Panc1 (cell line): ENCODE data around the gene WNT7B. TPM values are rescaled to one million over a fixed set of nuclear protein-coding genes. Genes with fewer than 3 reads are reported as not detected.

Experiments
- ATAC-seq: fragments of 200-7000 bp; cut with Tn5 transposase; 2 replicates; pipeline ENCODE4 v1.9.1; 2020; ENCODE audit warnings: mild to moderate bottlenecking, moderate library complexity
- BruUV-seq: library from RNA; stranded (reverse); fragments of 400-500 nt; replicated peaks from 2 replicates; lab custom pipeline; 2021; lab: Mats Ljungman, UMichigan
- CTCF ChIA-PET: fragments of 300-600 bp; sonication (Branson Sonifier 250); formaldehyde crosslinking; loops from one replicate; lab custom pipeline; 2022; ENCODE audit warnings: antibody characterized with exemption; lab: Charles Lee
- POLR2A ChIA-PET: fragments of 300-600 bp; sonication (Branson Sonifier 250); formaldehyde crosslinking; loops from one replicate; lab custom pipeline; 2022; ENCODE audit warnings: antibody characterized with exemption; lab: Charles Lee
- DNase-seq: peaks from one replicate; pipeline ENCODE4 v3.0.0-alpha.2; 2010; ENCODE audit warnings: low read depth, low spot score
- H3K27ac ChIP-seq: 2 replicates; pipeline ENCODE4 v1.5.1; 2011; ENCODE audit warnings: mild to moderate bottlenecking, low read length, inconsistent platforms
- H3K27me3 ChIP-seq: fragments of 200-500 bp; sonication (Bioruptor generic); 2 replicates; pipeline ENCODE4 v1.6.0; 2014; ENCODE audit warnings: low read length, inconsistent platforms; ENCODE audit not compliant: control insufficient read depth, insufficient read depth
- H3K36me3 ChIP-seq: fragments of 200-500 bp; sonication (Bioruptor generic); 2 replicates; pipeline ENCODE4 v1.5.1; 2014; ENCODE audit warnings: inconsistent platforms, mild to moderate bottlenecking, low read length, moderate library complexity; ENCODE audit not compliant: control insufficient read depth, insufficient read depth
- H3K4me1 ChIP-seq: 2 replicates; pipeline ENCODE4 v1.5.1; 2011; ENCODE audit warnings: inconsistent platforms, mild to moderate bottlenecking, low read length, moderate library complexity; ENCODE audit not compliant: control insufficient read depth, insufficient read depth
- H3K4me3 ChIP-seq, 2 experiments: 2 replicates each; pipeline ENCODE4 v1.5.1; 2011 to 2012; ENCODE audit warnings: low read depth in 2 of 2, low read length in 2 of 2, mild to moderate bottlenecking in 2 of 2, inconsistent platforms in 1 of 2, moderate library complexity in 1 of 2
- H3K9me3 ChIP-seq: fragments of 200-500 bp; sonication (Bioruptor generic); 2 replicates; pipeline ENCODE4 v1.5.1; 2014; ENCODE audit warnings: low read depth, mild to moderate bottlenecking, inconsistent platforms, low read length, moderate library complexity; ENCODE audit not compliant: control insufficient read depth, insufficient read depth
- CTCF ChIP-seq: fragments of 450-650 bp; IDR thresholded peaks from 2 replicates; pipeline ENCODE4 v1.5.1; 2017; ENCODE audit warnings: mild to moderate bottlenecking
- POLR2AphosphoS5 ChIP-seq: IDR thresholded peaks from 2 replicates; pipeline ENCODE4 v1.6.1; 2012; ENCODE audit warnings: mild to moderate bottlenecking, low read depth, low read length, moderate library complexity
- REST ChIP-seq, 2 experiments: IDR thresholded peaks; 2 replicates each; pipeline ENCODE4 v1.6.1; 2011 to 2012; ENCODE audit warnings: low read depth in 2 of 2, control low read depth in 1 of 2, low read length in 1 of 2, mild to moderate bottlenecking in 1 of 2, moderate library complexity in 1 of 2; ENCODE audit not compliant: insufficient read depth in 1 of 2
- SIN3A ChIP-seq: IDR thresholded peaks from 2 replicates; pipeline ENCODE4 v1.6.1; 2012; ENCODE audit warnings: low read depth, mild to moderate bottlenecking, low read length, moderate library complexity, borderline replicate concordance; ENCODE audit not compliant: insufficient read depth
- TCF7L2 ChIP-seq: IDR thresholded peaks from 2 replicates; pipeline ENCODE4 v1.6.1; 2011; ENCODE audit warnings: mild to moderate bottlenecking, low read depth, low read length, inconsistent platforms
- in situ Hi-C: cut with HindIII; loops from 2 replicates; pipeline ENCODE4 v1.10.0; 2016; ENCODE audit warnings: low sequenced_read_pairs, low pct_unique_long_range_greater_than_20kb
- intact Hi-C: fragments of 100-400 bp; cut with micrococcal nuclease; formaldehyde crosslinking; loops from one replicate; pipeline ENCODE4 v1.10.0; 2022; ENCODE audit not compliant: unreplicated experiment
- total RNA-seq: library from RNA; stranded (reverse); gene quantifications from one replicate; pipeline ENCODE4 v1.2.1, GENCODE V29; 2021; ENCODE audit not compliant: unreplicated experiment

Gene WNT7B
- total RNA-seq, 1 experiment from 2014 or later = 52.1 TPM

GRCh38 chr22:45925811-45926351 lies 51.1 kb downstream of the WNT7B start:
- H3K4me3 ChIP-seq = no peak overlapping the region
- peaks cover 25% of the 10 kb centered on the region for H3K4me1 ChIP-seq
- H3K36me3 ChIP-seq = no peaks in the 10 kb centered on the region
- no peaks in the 10 kb centered on the region for H3K9me3 ChIP-seq
- DNase-seq = no peak
- peak; percentile 65 for ATAC-seq
- ChIA-PET POLR2A (no interaction called here), CTCF (no interaction called here)
- TF ChIP-seq REST (IDR thresholded peaks at IDR 0.05; ENCODE audit: insufficient read depth in 1 of 2, low read depth in 2 of 2, low read length in 1 of 2) (no peak), TCF7L2 (no peak), POLR2AphosphoS5 (no peak), SIN3A (no peak), CTCF (no peak)
- no TSS peak for BruUV-seq
- intact Hi-C loops (loop anchor here (10.0 kb wide), 1 partner anchor 61 kb away; no protein-coding TSS in a partner anchor), in situ Hi-C loops (no loop called here)
- H3K27ac ChIP-seq = peak overlapping the region; percentile 77
- H3K27me3 ChIP-seq = no peaks in the 10 kb centered on the region

DNA sequence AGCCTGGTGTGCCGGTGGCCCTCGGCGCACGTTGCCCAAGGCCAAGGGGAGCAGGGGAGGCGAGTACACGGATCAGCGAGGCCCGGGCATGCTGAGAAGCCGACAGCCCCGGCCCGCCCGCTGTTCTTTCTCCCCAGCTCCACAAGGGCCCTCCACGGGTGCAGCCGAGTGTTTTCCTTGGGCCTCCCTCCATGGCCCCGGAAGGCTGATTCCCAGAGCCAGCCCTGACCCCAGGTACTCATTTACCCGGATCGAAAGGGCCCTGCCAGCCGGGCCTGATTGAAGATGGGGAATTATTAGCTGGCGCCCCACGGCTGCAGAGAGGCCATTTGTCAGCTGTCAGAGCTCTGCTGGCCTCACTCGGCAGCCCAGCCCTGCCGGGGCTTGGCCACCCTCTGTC lies 53.1 kb downstream of the WNT7B start:
- Histone ChIP-seq H3K36me3 (no peaks in the 10 kb centered on the region), H3K4me3 (no peak overlapping the region), H3K27me3 (no peaks in the 10 kb centered on the region), H3K9me3 (no peaks in the 10 kb centered on the region), H3K4me1 (peaks cover 38% of the 10 kb centered on the region), H3K27ac (peak overlapping the region; percentile 29; the same call in 1 of the 2 replicates)
- ATAC-seq (no peak), DNase-seq (no peak)
- ChIA-PET POLR2A (no interaction called here), CTCF (no interaction called here)
- no peak for TF ChIP-seq REST (IDR thresholded peaks at IDR 0.05; ENCODE audit: insufficient read depth in 1 of 2, low read depth in 2 of 2, low read length in 1 of 2)
- TF ChIP-seq TCF7L2 = no peak
- no peak for TF ChIP-seq SIN3A
- no peak for TF ChIP-seq POLR2AphosphoS5
- intact Hi-C loops = loop anchor here (10.0 kb wide), 1 partner anchor 59 kb away; no protein-coding TSS in a partner anchor
- no TSS peak for BruUV-seq
- in situ Hi-C loops = no loop called here
